ENCODE data around the gene TSSC4. TPM values are rescaled to one million over a fixed set of nuclear protein-coding genes. Genes with fewer than 3 reads are reported as not detected.

Gene TSSC4
- total and polyA plus RNA-seq, 2 of the 13 experiments (the other 11 are each of a cell fraction or from before 2014, with no cell fraction given): 16.2 to 58.6 TPM

DNA sequence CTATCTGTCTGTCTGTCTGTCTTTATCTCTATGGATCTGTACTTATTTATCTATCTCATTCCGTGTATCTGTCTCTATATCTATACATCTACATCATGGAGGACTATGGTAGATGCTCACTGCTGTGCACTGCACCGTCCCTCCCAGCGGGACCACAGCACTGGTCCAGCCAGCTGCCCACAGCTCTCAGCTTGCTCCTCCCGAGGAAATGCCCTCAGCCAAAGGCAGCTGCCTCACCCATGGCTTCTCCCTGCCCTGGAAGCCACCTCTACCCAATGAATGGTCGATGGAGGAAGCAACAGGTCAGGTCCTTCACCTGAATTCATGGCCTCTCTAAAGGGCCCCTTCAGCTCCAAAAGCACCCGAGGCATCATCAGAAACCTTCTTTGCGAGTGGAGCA, 38.1 kb upstream of the TSSC4 start:
- BruUV-seq (replicated peaks): no TSS peak
- FAIRE-seq: no peak
- TF ChIP-seq ELF3 (CRISPR knock-in tag; IDR thresholded peaks at IDR 0.05) (no peak), ZNF256 (CRISPR knock-in tag; conservative IDR thresholded peaks at IDR 0.05) (no peak), CENPT (CRISPR knock-in tag; IDR thresholded peaks at IDR 0.05; ENCODE audit: low read depth) (no peak), MIXL1 (CRISPR knock-in tag; IDR thresholded peaks at IDR 0.05) (no peak), RELA (CRISPR knock-in tag; IDR thresholded peaks at IDR 0.05) (no peak), SRSF4 (IDR thresholded peaks at IDR 0.05; ENCODE audit: low read depth, low read length, poor library complexity, severe bottlenecking) (no peak), ZNF883 (CRISPR knock-in tag; IDR thresholded peaks at IDR 0.05; ENCODE audit: not compliant biosample characterization) (no peak), ZNF564 (CRISPR knock-in tag; IDR thresholded peaks at IDR 0.05) (no peak), NR2C2 (CRISPR knock-in tag; IDR thresholded peaks at IDR 0.05; ENCODE audit: borderline replicate concordance) (no peak), ZNF282 (IDR thresholded peaks at IDR 0.05; ENCODE audit: partially characterized antibody) (no peak), ZBTB20 (CRISPR knock-in tag; IDR thresholded peaks at IDR 0.05; ENCODE audit: borderline replicate concordance, low read depth) (no peak), DBP (CRISPR knock-in tag; IDR thresholded peaks at IDR 0.05; ENCODE audit: not compliant biosample characterization) (no peak), SALL2 (CRISPR knock-in tag; IDR thresholded peaks at IDR 0.05) (no peak)
- TF ChIP-seq, protein P1, sequence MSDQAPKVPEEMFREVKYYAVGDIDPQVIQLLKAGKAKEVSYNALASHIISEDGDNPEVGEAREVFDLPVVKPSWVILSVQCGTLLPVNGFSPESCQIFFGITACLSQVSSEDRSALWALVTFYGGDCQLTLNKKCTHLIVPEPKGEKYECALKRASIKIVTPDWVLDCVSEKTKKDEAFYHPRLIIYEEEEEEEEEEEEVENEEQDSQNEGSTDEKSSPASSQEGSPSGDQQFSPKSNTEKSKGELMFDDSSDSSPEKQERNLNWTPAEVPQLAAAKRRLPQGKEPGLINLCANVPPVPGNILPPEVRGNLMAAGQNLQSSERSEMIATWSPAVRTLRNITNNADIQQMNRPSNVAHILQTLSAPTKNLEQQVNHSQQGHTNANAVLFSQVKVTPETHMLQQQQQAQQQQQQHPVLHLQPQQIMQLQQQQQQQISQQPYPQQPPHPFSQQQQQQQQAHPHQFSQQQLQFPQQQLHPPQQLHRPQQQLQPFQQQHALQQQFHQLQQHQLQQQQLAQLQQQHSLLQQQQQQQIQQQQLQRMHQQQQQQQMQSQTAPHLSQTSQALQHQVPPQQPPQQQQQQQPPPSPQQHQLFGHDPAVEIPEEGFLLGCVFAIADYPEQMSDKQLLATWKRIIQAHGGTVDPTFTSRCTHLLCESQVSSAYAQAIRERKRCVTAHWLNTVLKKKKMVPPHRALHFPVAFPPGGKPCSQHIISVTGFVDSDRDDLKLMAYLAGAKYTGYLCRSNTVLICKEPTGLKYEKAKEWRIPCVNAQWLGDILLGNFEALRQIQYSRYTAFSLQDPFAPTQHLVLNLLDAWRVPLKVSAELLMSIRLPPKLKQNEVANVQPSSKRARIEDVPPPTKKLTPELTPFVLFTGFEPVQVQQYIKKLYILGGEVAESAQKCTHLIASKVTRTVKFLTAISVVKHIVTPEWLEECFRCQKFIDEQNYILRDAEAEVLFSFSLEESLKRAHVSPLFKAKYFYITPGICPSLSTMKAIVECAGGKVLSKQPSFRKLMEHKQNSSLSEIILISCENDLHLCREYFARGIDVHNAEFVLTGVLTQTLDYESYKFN (CRISPR knock-in tag; conservative IDR thresholded peaks at IDR 0.05): no peak
- TF ChIP-seq, protein P2, sequence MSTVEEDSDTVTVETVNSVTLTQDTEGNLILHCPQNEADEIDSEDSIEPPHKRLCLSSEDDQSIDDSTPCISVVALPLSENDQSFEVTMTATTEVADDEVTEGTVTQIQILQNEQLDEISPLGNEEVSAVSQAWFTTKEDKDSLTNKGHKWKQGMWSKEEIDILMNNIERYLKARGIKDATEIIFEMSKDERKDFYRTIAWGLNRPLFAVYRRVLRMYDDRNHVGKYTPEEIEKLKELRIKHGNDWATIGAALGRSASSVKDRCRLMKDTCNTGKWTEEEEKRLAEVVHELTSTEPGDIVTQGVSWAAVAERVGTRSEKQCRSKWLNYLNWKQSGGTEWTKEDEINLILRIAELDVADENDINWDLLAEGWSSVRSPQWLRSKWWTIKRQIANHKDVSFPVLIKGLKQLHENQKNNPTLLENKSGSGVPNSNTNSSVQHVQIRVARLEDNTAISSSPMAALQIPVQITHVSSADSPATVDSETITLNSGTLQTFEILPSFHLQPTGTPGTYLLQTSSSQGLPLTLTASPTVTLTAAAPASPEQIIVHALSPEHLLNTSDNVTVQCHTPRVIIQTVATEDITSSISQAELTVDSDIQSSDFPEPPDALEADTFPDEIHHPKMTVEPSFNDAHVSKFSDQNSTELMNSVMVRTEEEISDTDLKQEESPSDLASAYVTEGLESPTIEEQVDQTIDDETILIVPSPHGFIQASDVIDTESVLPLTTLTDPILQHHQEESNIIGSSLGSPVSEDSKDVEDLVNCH (CRISPR knock-in tag; IDR thresholded peaks at IDR 0.05): no peak
- TF ChIP-seq, protein P3, sequence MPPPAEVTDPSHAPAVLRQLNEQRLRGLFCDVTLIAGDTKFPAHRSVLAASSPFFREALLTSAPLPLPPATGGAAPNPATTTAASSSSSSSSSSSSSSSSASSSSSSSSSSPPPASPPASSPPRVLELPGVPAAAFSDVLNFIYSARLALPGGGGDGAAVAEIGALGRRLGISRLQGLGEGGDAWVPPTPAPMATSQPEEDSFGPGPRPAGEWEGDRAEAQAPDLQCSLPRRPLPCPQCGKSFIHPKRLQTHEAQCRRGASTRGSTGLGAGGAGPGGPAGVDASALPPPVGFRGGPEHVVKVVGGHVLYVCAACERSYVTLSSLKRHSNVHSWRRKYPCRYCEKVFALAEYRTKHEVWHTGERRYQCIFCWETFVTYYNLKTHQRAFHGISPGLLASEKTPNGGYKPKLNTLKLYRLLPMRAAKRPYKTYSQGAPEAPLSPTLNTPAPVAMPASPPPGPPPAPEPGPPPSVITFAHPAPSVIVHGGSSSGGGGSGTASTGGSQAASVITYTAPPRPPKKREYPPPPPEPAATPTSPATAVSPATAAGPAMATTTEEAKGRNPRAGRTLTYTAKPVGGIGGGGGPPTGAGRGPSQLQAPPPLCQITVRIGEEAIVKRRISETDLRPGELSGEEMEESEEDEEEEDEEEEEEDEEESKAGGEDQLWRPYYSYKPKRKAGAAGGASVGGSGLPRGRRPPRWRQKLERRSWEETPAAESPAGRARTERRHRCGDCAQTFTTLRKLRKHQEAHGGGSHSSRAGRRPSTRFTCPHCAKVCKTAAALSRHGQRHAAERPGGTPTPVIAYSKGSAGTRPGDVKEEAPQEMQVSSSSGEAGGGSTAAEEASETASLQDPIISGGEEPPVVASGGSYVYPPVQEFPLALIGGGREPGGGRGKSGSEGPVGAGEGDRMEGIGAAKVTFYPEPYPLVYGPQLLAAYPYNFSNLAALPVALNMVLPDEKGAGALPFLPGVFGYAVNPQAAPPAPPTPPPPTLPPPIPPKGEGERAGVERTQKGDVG (CRISPR knock-in tag; IDR thresholded peaks at IDR 0.05; ENCODE audit: borderline replicate concordance): no peak

More for the DNA sequence above, 38.1 kb upstream of the TSSC4 start:
- no peak overlapping the region for H2AFZ ChIP-seq (ENCODE audit: low read length)
- intact Hi-C loops (cut with micrococcal nuclease; ENCODE audit: unreplicated experiment) (no loop called here), in situ Hi-C loops (cut with HindIII; ENCODE audit: extremely low pct_ligation_motif_present, low pct_unique_long_range_greater_than_20kb) (no loop called here)
- peaks cover 19 to 87% of the 10 kb centered on the region in 2 experiments for H3K27me3 ChIP-seq (ENCODE audit: control insufficient read depth in 1 of 2, insufficient read depth in 2 of 2, low read length in 2 of 2)
- no peaks in the 10 kb centered on the region for H3K9me3 ChIP-seq (ENCODE audit: low read length)
- H3K79me2 ChIP-seq (ENCODE audit: insufficient read depth, low read length): no peaks in the 10 kb centered on the region
- DNase-seq (ENCODE audit: low spot score) (no peak), ATAC-seq (no peak)
- no peak overlapping the region for H3K4me2 ChIP-seq (ENCODE audit: low read depth, low read length)
- H3K4me3 ChIP-seq (replicated peaks in 1 of 3; ENCODE audit: insufficient read depth in 1 of 3, low read depth in 2 of 3, low read length in 3 of 3): no peak overlapping the region
- ChIA-PET CTCF (ENCODE audit: low intra/inter-chr PET ratio, low total read pairs) (no interaction called here), POLR2A (no interaction called here)
- 25% methylated on average over 6 of the region's 7 CpGs for WGBS (ENCODE audit: low lambda C conversion rate)
- H3K4me1 ChIP-seq (ENCODE audit: insufficient read depth, low read length): no peaks in the 10 kb centered on the region
- H3K9ac ChIP-seq (ENCODE audit: insufficient read depth, low read depth, low read length): no peak overlapping the region
- no peaks in the 10 kb centered on the region for H4K20me1 ChIP-seq (ENCODE audit: insufficient read depth, low read length)
- H3K36me3 ChIP-seq (replicated peaks in 1 of 2; ENCODE audit: control insufficient read depth in 1 of 2, insufficient read depth in 2 of 2, low read length in 2 of 2): no peaks in the 10 kb centered on the region
- no peak overlapping the region for H3K27ac ChIP-seq (ENCODE audit: extremely low read length, insufficient read depth, low read length)

All from HepG2 (cell line).